IMR-90 (cell line): ENCODE results near the gene AKT2. TPM values are rescaled to one million over a fixed set of nuclear protein-coding genes. Genes with fewer than 3 reads are reported as not detected.
A peak's percentile ranks its signal among the peaks of the same experiment; 100 is the strongest.

Experiments used
- ATAC-seq: fragments of 200-7000 bp; cut with Tn5 transposase; 2 replicates; pipeline ENCODE4 v1.9.1; 2020; ENCODE audit warnings: low read depth, mild to moderate bottlenecking, moderate library complexity
- Bru-seq: library from RNA; stranded (reverse); fragments of 400-500 nt; gene quantifications from one replicate; lab custom pipeline; 2021; lab: Mats Ljungman, UMichigan
- BruChase-seq, 2 experiments: library from RNA; stranded (reverse); fragments of 400-500 nt; gene quantifications; one replicate each; lab custom pipeline; 2021; lab: Mats Ljungman, UMichigan
- BruUV-seq: library from RNA; stranded (reverse); fragments of 400-500 nt; replicated peaks from 2 replicates; lab custom pipeline; 2021; lab: Mats Ljungman, UMichigan
- CTCF ChIA-PET: fragments of 300-600 bp; formaldehyde crosslinking; extraction: SDS; loops from one replicate; lab custom pipeline; 2021; ENCODE audit warnings: antibody characterized with exemption; lab: Yijun Ruan, JAX
- POLR2A ChIA-PET: fragments of 300-600 bp; sonication (Branson Sonifier 250); formaldehyde crosslinking; loops from one replicate; lab custom pipeline; 2022; ENCODE audit warnings: antibody characterized with exemption; ENCODE audit not compliant: unreplicated experiment; lab: Charles Lee
- DNase-seq: peaks from one replicate; pipeline ENCODE4 v3.0.0; 2013
- H2AFZ ChIP-seq: replicated peaks from 2 replicates; pipeline ENCODE3; 2013; ENCODE audit warnings: low read length, mild to moderate bottlenecking; ENCODE audit not compliant: poor library complexity
- H2AK5ac ChIP-seq: 2 replicates; pipeline ENCODE4 v1.6.1; 2013; ENCODE audit warnings: low read depth, low read length, inconsistent platforms
- H2AK9ac ChIP-seq: replicated peaks from 2 replicates; pipeline ENCODE3; 2013; ENCODE audit warnings: mild to moderate bottlenecking, low read depth, low read length, moderate library complexity; ENCODE audit not compliant: poor library complexity
- H2BK120ac ChIP-seq: 2 replicates; pipeline ENCODE4 v1.6.1; 2013; ENCODE audit warnings: low read depth, low read length, inconsistent platforms
- H2BK15ac ChIP-seq: 3 replicates; pipeline ENCODE4 v1.6.1; 2013; ENCODE audit warnings: low read depth, low read length, inconsistent platforms
- H2BK20ac ChIP-seq: 2 replicates; pipeline ENCODE4 v1.6.1; 2013; ENCODE audit warnings: low read depth, mild to moderate bottlenecking, inconsistent platforms, low read length, moderate library complexity
- H2BK5ac ChIP-seq: 2 replicates; pipeline ENCODE4 v1.6.1; 2013; ENCODE audit warnings: mild to moderate bottlenecking, low read depth, low read length, inconsistent platforms; ENCODE audit not compliant: poor library complexity, severe bottlenecking
- H3K14ac ChIP-seq: replicated peaks from 2 replicates; pipeline ENCODE4 v1.6.1; 2013; ENCODE audit warnings: low read depth, low read length, inconsistent platforms
- H3K18ac ChIP-seq: 2 replicates; pipeline ENCODE4 v1.6.1; 2013; ENCODE audit warnings: low read depth, low read length, control low read depth
- H3K23ac ChIP-seq: 2 replicates; pipeline ENCODE4 v1.6.1; 2013; ENCODE audit warnings: low read depth, low read length, inconsistent platforms
- H3K27ac ChIP-seq: 2 replicates; pipeline ENCODE4 v1.5.1; 2013; ENCODE audit warnings: mild to moderate bottlenecking, control low read depth, low read length; ENCODE audit not compliant: insufficient read depth
- H3K27me3 ChIP-seq: 2 replicates; pipeline ENCODE4 v1.6.1; 2013; ENCODE audit warnings: low read length; ENCODE audit not compliant: control insufficient read depth, insufficient read depth
- H3K36me3 ChIP-seq: 2 replicates; pipeline ENCODE4 v1.6.1; 2013; ENCODE audit warnings: low read length, mixed read lengths; ENCODE audit not compliant: control insufficient read depth, insufficient read depth
- H3K4ac ChIP-seq: 2 replicates; pipeline ENCODE4 v1.6.1; 2013; ENCODE audit warnings: low read depth, low read length, inconsistent platforms
- H3K4me1 ChIP-seq: 2 replicates; pipeline ENCODE4 v1.6.1; 2013; ENCODE audit warnings: low read length, mixed read lengths; ENCODE audit not compliant: control insufficient read depth, insufficient read depth
- H3K4me2 ChIP-seq: 2 replicates; pipeline ENCODE4 v1.6.1; 2013; ENCODE audit warnings: low read depth, mild to moderate bottlenecking, control low read depth, low read length, moderate library complexity
- H3K4me3 ChIP-seq: 2 replicates; pipeline ENCODE4 v1.5.1; 2013; ENCODE audit warnings: low read depth, mild to moderate bottlenecking, control low read depth, low read length, moderate library complexity; ENCODE audit not compliant: insufficient read depth
- H3K56ac ChIP-seq: 2 replicates; pipeline ENCODE4 v1.6.1; 2013; ENCODE audit warnings: low read length, inconsistent platforms; ENCODE audit not compliant: insufficient read depth; ENCODE audit errors: extremely low read depth
- H3K79me1 ChIP-seq, 2 experiments: 2 replicates each; pipeline ENCODE4 v1.6.1; 2013; ENCODE audit warnings: low read length in 2 of 2, inconsistent platforms in 1 of 2, low read depth in 1 of 2
- H3K9ac ChIP-seq: 2 replicates; pipeline ENCODE4 v1.6.1; 2013; ENCODE audit warnings: low read depth, low read length, control low read depth
- H3K9me1 ChIP-seq: 2 replicates; pipeline ENCODE4 v1.6.1; 2013; ENCODE audit warnings: low read length, inconsistent platforms; ENCODE audit not compliant: insufficient read depth
- H3K9me3 ChIP-seq: 2 replicates; pipeline ENCODE4 v1.6.1; 2013; ENCODE audit warnings: low read length; ENCODE audit not compliant: control insufficient read depth, insufficient read depth
- H4K20me1 ChIP-seq: 2 replicates; pipeline ENCODE4 v1.6.1; 2013; ENCODE audit warnings: low read length, inconsistent platforms; ENCODE audit not compliant: insufficient read depth
- H4K5ac ChIP-seq: 2 replicates; pipeline ENCODE4 v1.6.1; 2013; ENCODE audit warnings: mild to moderate bottlenecking, low read depth, low read length, control low read depth
- H4K8ac ChIP-seq, 2 experiments: 2 replicates each; pipeline ENCODE4 v1.6.1; 2013; ENCODE audit warnings: low read depth in 2 of 2, low read length in 2 of 2, control low read depth in 1 of 2, inconsistent platforms in 1 of 2
- H4K91ac ChIP-seq: 2 replicates; pipeline ENCODE4 v1.6.1; 2013; ENCODE audit warnings: low read depth, low read length, inconsistent platforms; ENCODE audit not compliant: insufficient read depth
- BHLHE40 ChIP-seq: fragments of 150-350 bp; IDR thresholded peaks from 2 replicates; pipeline ENCODE4 v1.6.1; 2016; ENCODE audit warnings: mild to moderate bottlenecking, low read depth, low read length
- MAZ ChIP-seq: IDR thresholded peaks from 2 replicates; pipeline ENCODE4 v1.6.1; 2012; ENCODE audit warnings: low read depth, mild to moderate bottlenecking, low read length, improper control_type of control experiment, moderate library complexity, borderline replicate concordance
- MXI1 ChIP-seq: IDR thresholded peaks from 2 replicates; pipeline ENCODE4 v1.6.1; 2012; ENCODE audit warnings: low read depth, mild to moderate bottlenecking, low read length, moderate library complexity, borderline replicate concordance
- POLR2A ChIP-seq: IDR thresholded peaks from 2 replicates; pipeline ENCODE4 v1.6.1; 2012; ENCODE audit warnings: mild to moderate bottlenecking, low read depth, low read length
- RAD21 ChIP-seq: IDR thresholded peaks from 2 replicates; pipeline ENCODE4 v1.6.1; 2012; ENCODE audit warnings: low read length, improper control_type of control experiment
- WGBS, 2 experiments: methylation state at CpG; one replicate each; pipeline versions ENCODE4 v1.1.5 to v1.1.7; 2013; ENCODE audit warnings: missing lambda C conversion rate in 2 of 2; ENCODE audit not compliant: insufficient read length in 1 of 2; ENCODE audit errors: extremely low coverage in 2 of 2; 5-methylcytosine and 5-hydroxymethylcytosine counted together
- dilution Hi-C: fragments of 300-500 bp; cut with HindIII; formaldehyde crosslinking; loops from one replicate; pipeline ENCODE4 v1.14.3; 2018; ENCODE audit warnings: low sequenced_read_pairs; ENCODE audit not compliant: unreplicated experiment
- in situ Hi-C: fragments of 300-500 bp; cut with MboI; formaldehyde crosslinking; loops from 3 replicates; pipeline ENCODE4 v1.14.3; 2019; ENCODE audit warnings: low sequenced_read_pairs, inconsistent platforms, mixed read lengths
- intact Hi-C: fragments of 100-400 bp; cut with micrococcal nuclease; formaldehyde crosslinking; loops from 2 replicates; pipeline ENCODE4 v1.10.0; 2022
- long read RNA-seq: library from polyadenylated mRNA; unstranded; transcript quantifications from one replicate; pipeline ENCODE4 v2.0.0, GENCODE V29; 2021; ENCODE audit not compliant: unreplicated experiment
- polyA plus RNA-seq, 3 experiments: library from polyadenylated mRNA; depleted of rRNA; stranded (reverse); fragments of >200 nt; gene quantifications; 2 replicates each; pipeline ENCODE4 v1.2.3, GENCODE V29; 2012; ENCODE audit warnings: low replicate concordance in 1 of 3
- total RNA-seq: library from RNA; depleted of rRNA; stranded (reverse); fragments of >200 nt; gene quantifications from 2 replicates; pipeline ENCODE4 v1.2.3, GENCODE V29; 2012; rRNA removed
- TF ChIP-seq, protein P1 (sequence below): conservative IDR thresholded peaks from 2 replicates; pipeline ENCODE4 v1.5.1; 2012; ENCODE audit warnings: mild to moderate bottlenecking, low read depth, low read length, improper control_type of control experiment

AKT2 gene
- total RNA-seq (54.4 and 61.5 TPM in 2 replicates), polyA plus RNA-seq (2012; rRNA removed) (104 and 124 TPM in 2 replicates), Bru-seq, nascent RNA (percentile 79 among the genes with signal in this experiment), BruChase-seq, experiment 1, labeled RNA remaining after a 6-hour chase (percentile 91 among the genes with signal in this experiment), BruChase-seq, experiment 2, labeled RNA remaining after a 2-hour chase (percentile 88 among the genes with signal in this experiment)
- 58.9 and 87.2 TPM in 2 replicates for polyA plus RNA-seq (2012; cell fraction: cytosol; rRNA removed)
- polyA plus RNA-seq (2012; cell fraction: nucleus; rRNA removed; ENCODE audit: low replicate concordance), result 461 and 611 TPM in 2 replicates
- long read RNA-seq, full-length matches to known transcripts, result 1 of 10 reads
- long read RNA-seq, partial matches to known transcripts, result 4 of 10 reads
- long read RNA-seq, other reads (novel, unspliced or antisense), result 5 of 10 reads

DNA sequence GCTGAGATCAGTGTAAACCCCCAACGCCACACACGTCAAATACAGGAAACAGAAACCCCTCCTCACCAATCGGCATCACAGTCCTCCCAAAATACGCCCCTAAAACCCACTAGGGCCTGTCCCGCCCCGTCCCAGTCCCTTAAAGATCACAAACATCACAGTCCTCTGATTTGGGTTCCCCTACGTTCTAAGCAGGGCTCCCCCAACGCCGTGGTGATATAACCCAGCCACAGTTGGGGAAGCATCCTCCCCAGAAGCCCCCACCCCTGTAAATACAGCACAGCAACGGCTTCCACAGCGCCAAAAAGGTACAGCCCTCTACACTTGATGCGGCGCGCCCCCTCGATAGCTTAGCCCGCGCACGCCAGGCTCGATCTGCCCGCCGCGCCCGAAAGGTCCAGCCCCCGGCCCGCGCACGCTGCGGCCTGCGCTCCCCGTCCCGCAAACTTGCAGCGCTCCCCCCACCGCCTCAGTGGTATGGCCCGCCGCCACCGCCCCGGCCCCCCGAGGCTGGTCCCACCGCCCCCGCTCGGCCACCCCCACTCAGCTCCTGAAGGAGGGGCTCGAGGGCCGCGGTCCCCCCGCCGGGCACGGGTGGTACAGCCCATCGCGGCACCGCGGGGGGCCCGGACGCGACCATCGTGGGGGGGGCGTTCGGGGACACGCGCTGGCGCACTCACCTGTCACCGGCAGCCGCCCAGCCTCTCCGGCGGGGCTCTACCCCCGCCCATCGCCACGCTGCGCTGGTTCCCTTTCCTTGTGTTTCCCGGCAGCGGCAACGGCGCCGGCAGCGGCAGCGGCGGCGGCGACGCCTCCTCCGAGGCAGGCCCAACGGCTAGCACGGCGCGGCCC is at the start of gene AKT2:
AKT2 (minus strand) TSS at position 845 of the 852 bp plus-strand sequence. CDS start 20,078 bp downstream, outside the sequence.
- Histone ChIP-seq H4K20me1 (peaks cover 46% of the 10 kb centered on the region), H3K14ac (peak within 1 kb of the TSS; percentile 95), H2AK5ac (peak within 1 kb of the TSS; percentile 93), H4K5ac (peak within 1 kb of the TSS; percentile 99), H3K18ac (peak within 1 kb of the TSS; percentile 86), H3K27me3 (no peaks in the 10 kb centered on the region), H2BK5ac (peak within 1 kb of the TSS; percentile 93), H2AFZ (peak within 1 kb of the TSS; percentile 96), H3K36me3 (no peaks in the 10 kb centered on the region), H3K4me3 (peak within 1 kb of the TSS; percentile 96), H3K9me1 (peaks cover 14% of the 10 kb centered on the region), H3K4ac (peak within 1 kb of the TSS; percentile 78), H3K79me1 (peaks cover 5 to 56% of the 10 kb centered on the region in 2 experiments; a peak in 3 of 4 replicates), H4K91ac (peak within 1 kb of the TSS; percentile 90), H2BK20ac (no peak within 1 kb of the TSS), H3K23ac (peak within 1 kb of the TSS; percentile 85), H3K56ac (peak within 1 kb of the TSS; percentile 91), H3K4me2 (peak within 1 kb of the TSS; percentile 94), H3K9me3 (no peaks in the 10 kb centered on the region), H3K4me1 (peaks cover 20% of the 10 kb centered on the region), H3K27ac (peak within 1 kb of the TSS; percentile 91), H4K8ac (peak within 1 kb of the TSS; percentile 96 to 97), H2BK120ac (peak within 1 kb of the TSS; percentile 36; the same call in 1 of the 2 replicates), H2BK15ac (peak within 1 kb of the TSS; percentile 35; the same call in 1 of the 3 replicates), H3K9ac (peak within 1 kb of the TSS; percentile 98), H2AK9ac (peak within 1 kb of the TSS; percentile 98)
- BruUV-seq, result no TSS peak
- POLR2A ChIA-PET, result interaction anchor here (0.6 kb wide), 1 partner anchor 142 kb away, joined by 18 read pairs; no protein-coding TSS in a partner anchor
- in situ Hi-C loops (no loop called here), intact Hi-C loops (no loop called here), dilution Hi-C loops (no loop called here)
- peak; percentile 47 for DNase-seq
- ATAC-seq, result peak; percentile 61
- no peak for TF ChIP-seq RAD21
- peak; percentile 58; the same call in 1 of the 2 replicates for TF ChIP-seq MXI1
- TF ChIP-seq, protein P1, sequence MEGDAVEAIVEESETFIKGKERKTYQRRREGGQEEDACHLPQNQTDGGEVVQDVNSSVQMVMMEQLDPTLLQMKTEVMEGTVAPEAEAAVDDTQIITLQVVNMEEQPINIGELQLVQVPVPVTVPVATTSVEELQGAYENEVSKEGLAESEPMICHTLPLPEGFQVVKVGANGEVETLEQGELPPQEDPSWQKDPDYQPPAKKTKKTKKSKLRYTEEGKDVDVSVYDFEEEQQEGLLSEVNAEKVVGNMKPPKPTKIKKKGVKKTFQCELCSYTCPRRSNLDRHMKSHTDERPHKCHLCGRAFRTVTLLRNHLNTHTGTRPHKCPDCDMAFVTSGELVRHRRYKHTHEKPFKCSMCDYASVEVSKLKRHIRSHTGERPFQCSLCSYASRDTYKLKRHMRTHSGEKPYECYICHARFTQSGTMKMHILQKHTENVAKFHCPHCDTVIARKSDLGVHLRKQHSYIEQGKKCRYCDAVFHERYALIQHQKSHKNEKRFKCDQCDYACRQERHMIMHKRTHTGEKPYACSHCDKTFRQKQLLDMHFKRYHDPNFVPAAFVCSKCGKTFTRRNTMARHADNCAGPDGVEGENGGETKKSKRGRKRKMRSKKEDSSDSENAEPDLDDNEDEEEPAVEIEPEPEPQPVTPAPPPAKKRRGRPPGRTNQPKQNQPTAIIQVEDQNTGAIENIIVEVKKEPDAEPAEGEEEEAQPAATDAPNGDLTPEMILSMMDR, result no peak
- TF ChIP-seq MAZ, result 0 out of 2 replicates have a peak, but pooled peaks have one; percentile 50
- peak; percentile 48; the same call in 1 of the 2 replicates for TF ChIP-seq POLR2A
- TF ChIP-seq BHLHE40, result peak; percentile 82
- WGBS, 2 experiments, result 3% methylated on average over 18 of the region's 84 CpGs; no CpG with 5 or more reads in 1 of the 2 experiments
- CTCF ChIA-PET, result interaction anchor here (0.5 to 0.6 kb wide), 2 partner anchors 10 to 874 kb away, joined by 3 to 4 read pairs; no protein-coding TSS in a partner anchor
